HG02981 (cell line): ENCODE results near the gene SLC22A3.
"Not testable (repeated sequence)": the region's sequence is repeated elsewhere in the genome, so short reads cannot be mapped to it uniquely, and the experiment has no call there.

ENCODE experiments used
- ATAC-seq: cut with Tn5 transposase; IDR thresholded peaks from one replicate; pipeline ENCODE4 v1.9.1; 2021; ENCODE audit warnings: mild to moderate bottlenecking, moderate library complexity; ENCODE audit not compliant: unreplicated experiment

SLC22A3 gene

DNA sequence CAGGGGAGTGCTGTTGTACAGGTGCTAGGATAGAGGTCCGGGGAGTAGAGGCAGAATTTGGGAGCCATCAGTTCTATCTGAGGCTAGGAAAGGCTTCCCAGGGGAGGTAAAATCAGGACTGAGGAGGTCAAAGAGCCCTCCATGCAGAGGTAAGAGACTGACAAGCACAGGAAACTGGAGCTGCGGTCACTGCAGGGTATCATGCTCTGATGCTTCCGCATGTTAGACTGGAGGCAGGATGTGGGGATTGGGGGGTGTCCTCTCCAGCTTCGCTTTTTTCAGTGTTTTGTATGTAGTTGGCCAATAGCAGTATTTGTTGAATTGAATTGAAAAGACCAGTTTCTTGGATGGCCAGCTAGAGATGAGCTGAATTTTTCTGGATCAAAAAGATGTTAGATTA lies 87.8 kb downstream of the SLC22A3 start:
- ATAC-seq, result no peak

DNA sequence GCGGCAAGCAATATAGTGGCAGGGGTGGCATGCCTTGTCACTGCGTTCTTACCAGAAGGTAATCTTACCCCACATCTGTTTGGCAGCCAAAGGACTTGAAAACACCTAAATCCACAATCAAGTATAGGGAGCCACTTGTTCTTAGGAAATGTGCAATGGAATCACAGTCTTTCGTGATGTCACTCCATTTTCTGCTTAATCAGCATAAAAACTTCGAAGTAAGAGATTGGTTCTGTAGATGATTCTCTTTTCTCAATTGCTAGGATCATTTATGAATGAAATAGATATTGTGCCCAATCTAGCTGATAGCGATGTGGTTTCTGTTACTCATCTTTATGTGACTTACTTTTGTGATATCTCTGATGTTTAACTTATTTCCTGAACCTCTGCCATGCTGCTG lies 89.0 kb downstream of the SLC22A3 start:
- ATAC-seq, result no peak

DNA sequence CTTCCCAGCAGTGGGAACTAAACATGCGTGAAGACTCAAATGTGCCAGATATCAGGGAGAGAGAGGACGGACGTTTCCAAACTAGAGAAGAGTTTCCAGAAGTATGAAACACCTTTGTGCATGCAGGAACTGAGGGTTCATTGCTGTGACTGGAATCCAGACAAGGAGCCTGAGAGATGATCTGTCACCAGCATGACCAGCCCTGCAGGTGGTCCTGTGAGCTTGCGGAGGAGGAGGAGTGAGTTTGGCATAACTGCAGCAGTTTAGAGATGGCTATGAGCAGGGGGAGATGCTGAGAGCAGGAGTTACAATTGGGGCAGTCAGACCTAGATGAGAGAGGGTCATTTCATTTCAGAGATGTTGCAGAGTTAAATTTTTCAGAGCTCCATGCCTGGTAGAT lies 89.6 kb downstream of the SLC22A3 start:
- no peak for ATAC-seq

DNA sequence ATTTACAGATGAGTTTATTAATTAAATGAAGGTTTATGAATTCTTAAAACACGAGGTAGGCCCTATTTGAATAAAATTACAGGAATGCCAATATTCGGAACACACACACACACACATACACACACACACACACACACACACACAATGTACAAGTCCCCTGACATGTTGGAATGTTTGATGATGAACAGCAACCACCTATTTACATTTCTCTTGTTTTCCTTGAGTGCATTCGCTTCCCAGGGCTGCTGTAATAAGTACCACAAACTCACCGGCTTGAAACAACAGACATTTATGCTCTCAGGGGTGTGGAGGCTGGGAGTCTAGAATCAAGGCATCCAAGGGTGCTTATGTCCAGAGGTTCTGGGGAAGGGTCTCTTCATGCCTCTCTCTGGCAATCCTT lies 90.3 kb downstream of the SLC22A3 start:
- no peak for ATAC-seq

DNA sequence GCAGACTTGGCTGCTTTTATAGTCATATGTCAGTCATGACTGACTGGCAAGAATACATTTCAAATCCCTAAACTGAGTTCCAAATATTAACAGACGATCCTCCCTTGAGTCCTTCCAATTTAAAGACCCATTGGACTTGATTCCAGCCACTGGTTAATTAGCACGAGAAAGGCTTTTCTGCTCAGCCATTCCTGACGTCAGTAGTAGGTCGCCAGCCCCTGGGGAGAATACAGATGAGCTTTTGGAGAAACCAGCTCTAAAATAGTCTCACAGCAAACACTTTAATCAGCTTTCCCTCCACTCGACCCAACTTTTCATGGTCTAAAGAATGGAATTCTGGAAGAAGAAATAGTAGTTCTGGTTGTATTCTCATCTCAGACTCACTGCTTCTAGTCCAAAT lies 91.6 kb downstream of the SLC22A3 start:
- no peak for ATAC-seq

DNA sequence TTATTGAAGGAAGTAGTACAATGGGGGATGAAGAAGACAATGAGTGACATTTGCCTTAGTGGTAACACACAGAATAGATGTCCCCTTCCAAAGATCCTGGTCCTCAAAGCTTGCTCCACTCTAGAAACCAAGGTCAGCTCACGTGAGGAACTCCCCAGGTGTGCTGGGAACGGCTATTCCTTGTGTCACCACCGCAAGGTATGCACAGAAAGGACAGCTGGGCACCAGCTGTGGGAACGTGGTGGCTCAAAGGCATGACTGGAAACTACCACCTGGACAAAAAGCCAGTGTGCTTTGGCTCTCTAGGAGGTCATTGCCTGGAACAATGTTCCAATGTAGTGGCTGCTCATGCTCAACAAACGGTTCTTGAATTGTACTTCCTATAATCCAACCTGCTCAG lies 94.0 kb downstream of the SLC22A3 start:
- ATAC-seq, result no peak

DNA sequence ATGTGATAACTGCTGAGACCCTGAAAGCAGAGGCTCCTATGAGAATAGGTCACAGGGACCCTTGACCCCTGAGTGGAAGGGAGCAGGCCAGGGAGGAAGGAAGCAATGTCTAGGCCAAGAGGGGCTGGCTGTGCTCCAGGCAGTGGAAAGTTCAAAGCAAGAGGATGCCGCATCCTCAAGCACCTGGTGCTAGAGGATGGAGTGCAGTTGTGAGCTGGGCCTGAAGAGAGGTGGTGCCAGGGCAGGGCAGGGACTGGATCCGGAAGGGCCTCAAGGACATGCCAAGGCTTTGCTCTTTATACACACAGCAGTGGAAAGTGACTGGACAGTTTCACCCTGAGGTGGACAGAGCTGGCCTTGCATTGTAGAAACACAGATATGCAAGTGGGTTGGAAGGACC lies 97.0 kb downstream of the SLC22A3 start:
- ATAC-seq, result no peak

DNA sequence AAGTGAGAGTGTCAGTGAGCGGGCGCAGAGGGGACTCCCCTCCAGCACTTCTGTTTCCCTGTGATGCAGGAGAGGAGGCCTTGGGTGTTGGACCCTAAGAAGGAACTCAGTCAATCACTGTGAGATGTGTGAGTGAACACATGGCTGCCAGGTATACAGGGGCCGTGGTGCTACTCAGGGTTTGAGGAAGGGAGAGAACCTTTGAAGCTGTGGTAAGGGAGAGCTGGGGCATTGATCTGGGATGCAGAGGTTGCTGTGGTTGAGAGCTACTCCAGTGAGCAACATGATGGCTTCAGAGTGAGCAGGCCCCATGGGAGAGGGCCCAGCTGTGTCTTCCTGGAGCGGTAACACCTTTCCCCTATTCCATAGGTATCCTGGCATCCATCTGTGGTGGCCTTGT lies 99.2 kb downstream of the SLC22A3 start:
- ATAC-seq, result no peak

DNA sequence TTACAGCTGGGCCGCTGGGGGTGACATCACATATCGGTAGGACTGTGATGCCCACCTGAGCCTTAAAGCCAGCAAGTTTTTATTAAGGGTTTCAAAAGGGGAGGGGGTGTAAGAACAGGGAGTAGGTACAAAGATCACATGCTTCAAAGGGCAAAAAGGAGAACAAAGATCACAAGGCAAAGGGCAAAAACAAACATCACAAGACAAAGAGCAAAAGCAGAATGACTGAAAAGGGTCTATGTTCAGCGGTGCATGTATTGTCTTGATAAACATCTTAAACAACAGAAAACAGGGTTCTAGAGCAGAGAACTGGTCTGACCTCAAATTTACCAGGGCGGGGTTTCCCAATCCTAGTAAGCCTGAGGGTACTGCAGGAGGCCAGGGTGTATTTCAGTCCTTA lies 101.6 kb downstream of the SLC22A3 start:
- not testable (repeated sequence) for ATAC-seq

DNA sequence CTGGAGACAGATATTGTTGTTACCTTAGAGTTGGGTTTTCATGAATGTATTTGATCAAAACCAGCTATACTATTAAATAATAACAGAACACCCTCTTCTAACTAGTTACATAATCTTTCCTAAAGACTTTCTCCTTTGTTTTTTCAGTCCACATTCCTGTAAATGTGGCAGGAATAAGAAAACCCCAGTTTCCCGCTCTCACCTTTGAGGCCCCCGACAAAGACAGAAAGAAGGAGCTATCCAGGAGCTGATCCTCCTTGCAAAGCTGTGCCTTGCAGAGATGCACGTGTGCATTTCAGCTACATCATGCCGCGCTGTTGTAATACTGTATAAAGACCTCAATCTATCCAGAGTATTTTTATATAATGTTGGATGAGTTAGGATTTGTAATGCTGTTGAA lies 102.7 kb downstream of the SLC22A3 start:
- ATAC-seq, result no peak

DNA sequence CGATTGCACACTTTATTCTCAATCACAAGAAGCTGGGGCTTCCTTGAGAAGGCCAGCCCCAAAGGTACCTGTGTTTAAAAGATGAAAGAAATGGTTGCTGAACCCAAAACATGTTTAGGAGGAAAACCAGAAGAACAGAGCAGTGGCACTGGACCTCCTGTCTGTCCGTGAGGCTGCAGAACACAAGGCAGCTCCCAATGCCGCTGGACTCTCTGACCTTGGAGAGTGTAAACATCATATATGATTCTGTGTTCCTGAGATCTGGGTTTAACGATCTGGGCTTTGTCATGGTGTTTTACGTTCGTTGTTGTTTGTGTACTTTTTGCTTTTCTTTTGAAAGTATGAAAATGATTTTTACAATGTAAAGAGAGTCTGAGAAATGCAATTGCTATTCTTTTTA lies 106.1 kb downstream of the SLC22A3 start:
- no peak for ATAC-seq

DNA sequence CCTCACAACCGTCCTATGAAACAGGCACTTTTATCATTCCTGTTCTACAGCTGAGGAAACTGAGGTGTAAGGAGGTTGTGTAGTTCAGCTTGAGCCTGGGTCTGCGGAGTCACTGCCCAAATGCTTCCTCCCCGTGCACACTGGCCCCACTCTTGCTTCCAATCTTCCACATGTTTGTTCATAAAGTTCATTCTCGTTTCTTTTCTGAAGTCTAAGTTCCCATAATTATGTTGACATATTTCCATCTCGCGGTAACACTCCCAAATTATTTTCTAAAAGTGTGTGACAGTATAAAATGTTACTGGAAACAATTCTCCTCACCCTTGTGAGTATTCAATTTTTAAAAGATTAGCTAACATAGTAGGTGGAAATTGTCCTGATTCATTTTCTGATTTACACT lies 106.9 kb downstream of the SLC22A3 start:
- no peak for ATAC-seq

DNA sequence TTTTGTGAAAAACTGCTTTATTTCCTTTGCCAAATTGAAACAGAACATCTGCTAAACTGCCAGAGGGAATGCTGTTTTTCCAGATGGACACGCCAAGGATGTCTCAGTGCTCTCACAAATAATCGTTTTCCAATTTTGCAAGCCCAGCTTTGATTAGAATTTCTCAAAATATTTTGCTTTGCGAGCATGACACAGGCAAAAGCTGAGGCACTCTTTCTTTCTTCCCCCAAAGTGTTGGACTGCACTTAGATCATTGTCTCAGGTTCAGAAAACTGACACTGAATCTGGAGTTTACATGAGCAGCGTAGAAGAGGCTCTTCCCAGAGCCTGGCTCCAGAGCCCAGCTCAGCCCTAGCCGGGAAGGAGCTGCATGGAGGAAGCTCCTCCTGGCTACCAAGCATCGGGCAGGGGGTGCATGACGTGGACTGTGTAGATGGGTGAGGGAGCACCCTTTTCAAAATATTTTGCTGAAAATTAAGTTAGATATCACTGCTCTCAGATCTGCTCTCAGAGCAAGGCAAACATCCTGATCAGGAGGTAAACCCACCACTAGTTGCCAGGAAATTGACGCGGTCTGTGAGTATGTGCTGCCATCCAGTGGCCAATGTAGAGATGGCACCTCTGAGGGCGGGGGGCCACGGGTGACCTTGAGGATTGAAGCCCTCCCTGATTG lies 107.5 kb downstream of the SLC22A3 start:
- ATAC-seq, result peak; percentile 76

DNA sequence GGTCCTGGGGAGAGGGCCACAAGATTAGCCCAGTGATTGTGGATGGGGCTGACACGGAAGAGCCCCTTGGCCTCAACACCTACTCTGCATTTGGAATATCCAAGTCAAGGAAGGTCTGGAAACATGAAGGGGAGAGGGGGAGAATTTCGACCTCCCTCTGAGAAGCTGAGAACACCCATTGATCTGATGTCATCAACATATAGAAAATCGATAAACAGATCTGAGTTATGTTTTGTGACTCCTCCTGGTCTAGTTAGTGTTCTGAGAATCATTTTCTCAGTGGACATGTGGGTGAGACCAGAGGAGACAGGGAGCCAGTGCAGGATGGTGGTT lies 108.0 kb downstream of the SLC22A3 start:
- ATAC-seq, result no peak

DNA sequence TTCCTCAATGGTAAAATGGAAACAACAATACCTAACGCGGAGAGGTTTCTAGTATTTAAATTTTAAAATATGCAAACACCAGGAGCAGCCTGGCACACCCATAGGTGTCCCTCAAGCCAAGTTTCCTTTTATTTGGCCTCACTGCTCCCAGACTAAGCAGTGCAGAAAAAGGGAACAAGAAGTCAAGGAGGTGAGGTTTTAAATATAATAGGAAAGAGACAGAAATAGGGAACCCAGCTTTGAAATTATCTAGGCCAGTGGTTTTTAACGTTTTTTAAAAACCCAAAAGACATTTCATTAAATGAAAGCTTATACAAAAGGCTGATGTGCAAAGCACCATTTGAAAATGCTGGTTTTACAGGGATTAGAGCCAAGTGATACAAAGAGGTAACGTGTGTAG lies 109.6 kb downstream of the SLC22A3 start:
- ATAC-seq, result no peak

DNA sequence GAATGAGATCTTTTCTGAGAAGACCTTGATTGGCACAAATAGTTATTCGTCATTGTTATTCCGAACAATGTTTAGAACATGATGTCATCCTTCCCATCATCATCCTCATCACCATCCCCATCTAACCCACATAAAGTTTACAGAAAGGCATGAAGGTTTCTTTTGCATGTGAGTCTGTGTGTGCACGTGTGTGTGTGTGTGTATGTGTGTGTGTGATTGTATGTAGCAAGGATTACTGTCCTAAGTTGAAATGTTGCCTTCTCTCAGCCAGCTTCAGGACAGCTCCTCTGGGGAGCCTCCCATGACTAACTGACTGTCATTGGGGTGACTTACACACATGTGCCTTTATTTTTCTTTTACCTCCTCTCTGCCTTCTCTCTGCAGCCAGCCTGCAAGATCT lies 113.5 kb downstream of the SLC22A3 start:
- ATAC-seq, result no peak

DNA sequence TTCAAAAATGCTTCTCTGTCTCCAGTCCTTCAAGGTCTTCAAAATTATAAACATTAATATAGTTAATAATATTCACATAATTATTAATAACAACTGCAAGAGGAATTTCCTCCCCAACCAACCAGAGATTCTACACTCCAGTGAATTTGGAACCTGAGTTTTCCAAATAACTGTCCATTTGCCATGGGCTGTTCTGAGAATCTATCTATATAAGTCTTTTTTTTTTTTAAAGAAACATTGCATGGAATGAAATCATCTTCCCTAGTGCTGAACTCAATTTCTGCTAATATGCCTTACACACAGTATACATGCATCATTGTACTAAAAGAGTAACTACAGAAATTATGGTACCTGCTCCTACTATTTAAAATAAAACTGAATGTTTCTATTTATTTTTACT lies 113.9 kb downstream of the SLC22A3 start:
- no peak for ATAC-seq

DNA sequence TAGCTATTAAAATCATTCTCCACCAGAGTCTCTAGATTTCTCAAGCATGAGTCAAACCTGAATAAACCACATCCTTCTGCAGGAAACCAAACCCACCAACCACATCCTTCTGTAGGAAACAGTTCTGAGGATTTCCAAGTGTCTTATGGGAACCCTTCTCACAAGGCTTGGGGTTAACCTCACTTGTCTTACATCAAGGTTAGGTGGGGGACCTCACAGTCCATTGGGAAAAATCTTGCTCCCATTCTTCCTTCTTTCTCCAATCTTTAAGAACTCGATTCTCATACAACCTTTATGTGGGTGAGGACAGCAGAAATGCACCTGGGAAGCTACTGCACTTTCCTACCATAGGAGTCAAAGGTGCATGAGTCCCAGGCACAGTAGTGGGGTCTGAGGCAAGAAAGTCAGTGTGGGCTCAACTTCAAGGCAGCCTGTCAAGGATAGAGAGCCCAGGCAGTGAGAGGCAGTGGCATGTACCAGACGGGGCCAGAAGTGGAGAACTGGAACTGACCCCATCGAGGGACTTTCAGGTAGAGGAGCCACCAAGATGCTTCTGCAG lies 114.5 kb downstream of the SLC22A3 start:
- ATAC-seq, result peak; percentile 93

DNA sequence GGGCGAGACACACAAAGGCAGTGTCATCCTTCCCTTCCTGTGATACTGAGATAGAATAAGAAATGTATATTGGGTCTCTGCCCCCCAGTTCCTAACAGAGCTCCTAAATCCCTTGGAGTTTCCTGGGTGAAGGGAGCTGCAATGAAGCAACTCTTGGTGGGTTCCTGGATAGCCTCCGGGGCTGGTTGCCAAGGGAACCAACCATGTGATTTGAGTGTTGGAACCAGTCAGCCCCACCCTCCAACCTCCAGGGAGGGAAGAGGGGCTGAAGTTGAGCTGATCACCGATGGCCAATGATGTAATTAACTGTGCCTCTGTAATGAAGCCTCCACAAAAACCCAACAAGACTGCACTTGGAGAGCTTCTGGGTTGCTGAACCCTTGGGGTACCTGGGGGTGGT lies 116.6 kb downstream of the SLC22A3 start:
- ATAC-seq, result no peak

DNA sequence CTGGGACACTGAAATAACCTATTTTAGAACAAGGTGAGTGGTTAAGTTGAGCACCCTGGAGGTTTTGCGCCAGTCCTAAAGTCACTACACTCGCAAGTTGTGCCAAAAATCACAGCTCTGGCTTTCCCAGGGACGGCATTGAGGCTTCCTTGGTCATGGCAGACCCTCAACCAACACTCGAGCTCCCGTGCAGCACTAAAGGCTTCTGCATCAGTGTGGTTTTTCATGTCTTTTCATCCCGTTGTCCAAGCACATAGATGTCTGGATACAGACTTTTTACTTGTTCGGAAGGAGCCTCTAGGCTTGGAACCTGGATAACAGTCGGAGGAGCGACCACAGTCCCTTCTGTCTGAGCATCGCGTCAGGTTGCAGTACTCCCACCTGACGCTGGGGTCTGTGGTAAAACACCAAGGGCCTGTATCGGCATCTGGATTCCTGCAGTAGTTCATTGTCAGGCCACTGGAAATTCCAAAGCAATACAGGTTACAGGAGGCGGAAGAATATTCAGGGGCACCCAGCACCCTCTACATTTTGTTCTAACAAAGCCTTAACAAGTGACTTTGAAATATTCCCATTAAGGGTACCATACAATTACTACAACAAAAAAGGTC lies 119.2 kb downstream of the SLC22A3 start:
- not testable (repeated sequence) for ATAC-seq

DNA sequence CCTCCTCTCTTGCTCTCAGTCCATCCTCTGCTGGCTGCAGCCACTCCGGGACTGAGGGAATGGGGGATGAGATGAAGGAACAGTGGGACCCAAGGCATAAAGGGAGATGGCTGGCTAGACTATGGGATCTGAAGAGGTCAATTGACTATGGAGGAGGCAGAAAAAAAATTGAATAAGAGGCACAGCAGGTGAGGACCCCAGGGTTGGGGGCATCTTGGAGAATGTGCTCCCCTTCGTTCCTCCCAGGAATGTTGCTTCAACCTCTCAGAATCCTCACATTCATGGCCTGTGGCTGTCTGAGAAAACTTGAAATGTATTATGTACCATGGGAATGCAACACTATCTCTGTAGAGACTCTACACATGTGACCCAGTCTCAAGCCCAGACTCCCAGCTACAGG lies 121.0 kb downstream of the SLC22A3 start:
- ATAC-seq, result no peak

DNA sequence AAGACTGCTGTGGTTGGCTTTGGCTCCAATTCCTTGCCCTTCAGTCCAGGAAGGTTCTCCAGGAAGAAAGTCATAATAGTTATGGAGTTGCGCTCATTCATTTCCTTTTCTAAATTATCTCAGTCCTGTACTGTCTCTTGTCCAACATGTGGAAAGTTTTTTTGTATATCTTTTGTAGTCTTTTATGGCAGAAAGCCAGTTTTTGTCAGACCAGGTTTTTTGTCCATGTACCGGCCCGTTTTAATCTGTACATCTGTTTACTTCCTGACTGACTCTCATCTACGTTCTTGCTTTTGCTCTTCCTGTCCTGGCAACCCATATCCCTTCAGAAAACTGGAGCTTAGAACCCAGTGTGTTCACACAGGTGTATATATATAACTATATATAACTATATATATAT lies 127.9 kb downstream of the SLC22A3 start:
- not testable (repeated sequence) for ATAC-seq

DNA sequence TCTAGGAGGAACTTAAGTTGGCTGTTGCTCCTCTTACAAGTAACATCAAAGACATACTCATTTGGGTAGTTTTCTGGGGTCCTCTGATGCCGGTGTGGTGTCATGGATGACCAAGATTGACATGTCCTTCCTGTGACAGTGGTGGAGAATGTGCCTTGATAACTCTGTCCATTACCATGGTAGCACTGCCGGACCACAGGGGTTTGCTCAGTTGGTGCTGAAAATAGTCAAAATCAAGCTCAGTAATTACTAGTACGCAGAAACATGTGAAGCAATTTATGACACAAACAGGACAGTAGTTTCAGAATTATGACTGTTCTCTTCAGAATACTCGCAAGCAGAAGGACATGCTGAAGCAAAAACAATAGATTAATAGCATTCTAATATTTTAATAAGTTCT lies 128.9 kb downstream of the SLC22A3 start:
- not testable (repeated sequence) for ATAC-seq
